Astrocyte of the hippocampus (primary cell): ENCODE data around the gene RNF212B.

ENCODE experiments used
- DNase-seq: peaks from one replicate; pipeline ENCODE4 v3.0.0; 2011; ENCODE audit warnings: low read depth, low spot score

The RNF212B gene

DNA sequence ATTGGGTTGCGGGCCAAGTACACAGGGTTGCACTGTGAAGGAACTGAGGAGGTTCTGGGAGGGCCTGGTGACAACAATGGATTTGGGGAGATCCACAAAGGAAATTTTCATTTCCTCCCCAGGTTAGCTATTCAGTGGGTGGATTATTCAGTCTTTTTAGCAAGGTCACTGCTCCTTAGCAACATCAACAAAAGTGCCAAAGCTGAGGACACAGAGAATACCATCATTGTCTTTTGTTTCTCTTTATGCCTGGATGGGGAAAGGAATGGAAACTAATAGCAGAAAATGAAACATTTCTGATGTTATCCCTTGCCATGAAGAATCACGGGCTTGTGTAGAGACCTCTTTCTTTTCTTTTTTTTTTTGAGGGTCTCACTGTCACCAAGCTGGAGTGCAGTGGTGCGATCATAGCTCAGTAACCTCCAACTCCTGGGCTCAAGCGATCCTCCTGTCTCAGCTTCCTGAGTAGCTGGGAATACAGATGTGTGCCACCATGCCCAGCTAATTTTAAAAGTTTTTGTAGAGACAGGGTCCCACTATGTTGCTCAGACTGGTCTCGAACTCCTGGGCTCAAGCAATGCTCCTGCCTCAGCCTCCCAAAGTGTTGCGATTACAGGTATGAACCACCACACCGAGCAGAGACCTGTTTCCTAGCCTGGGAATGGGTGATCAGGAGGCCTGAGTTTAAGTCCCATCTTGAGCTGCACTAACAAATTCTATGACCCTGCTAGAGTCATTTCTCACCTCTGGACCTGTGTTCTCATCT is 58.5 kb downstream of the RNF212B start:
- DNase-seq, result no peak

DNA sequence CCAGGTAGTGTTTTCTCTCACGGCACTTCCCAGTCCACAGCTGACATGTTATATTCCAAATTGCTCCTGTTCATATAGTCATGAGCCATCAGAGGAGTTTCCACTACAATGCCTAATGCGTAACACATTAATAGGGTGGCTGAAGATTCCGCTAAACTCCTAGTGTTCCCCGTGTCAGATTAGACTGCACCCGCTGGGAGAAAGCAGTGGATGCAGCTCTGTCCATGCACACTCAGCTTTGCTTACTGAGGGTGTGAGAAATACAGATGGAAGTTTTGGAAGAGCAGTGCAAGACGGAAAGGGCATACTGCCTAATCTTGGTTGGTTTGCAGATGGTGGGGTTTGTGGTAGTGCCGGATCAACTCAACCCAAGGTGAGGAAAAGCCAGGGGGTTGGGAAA is 59.4 kb downstream of the RNF212B start:
- DNase-seq, result no peak

DNA sequence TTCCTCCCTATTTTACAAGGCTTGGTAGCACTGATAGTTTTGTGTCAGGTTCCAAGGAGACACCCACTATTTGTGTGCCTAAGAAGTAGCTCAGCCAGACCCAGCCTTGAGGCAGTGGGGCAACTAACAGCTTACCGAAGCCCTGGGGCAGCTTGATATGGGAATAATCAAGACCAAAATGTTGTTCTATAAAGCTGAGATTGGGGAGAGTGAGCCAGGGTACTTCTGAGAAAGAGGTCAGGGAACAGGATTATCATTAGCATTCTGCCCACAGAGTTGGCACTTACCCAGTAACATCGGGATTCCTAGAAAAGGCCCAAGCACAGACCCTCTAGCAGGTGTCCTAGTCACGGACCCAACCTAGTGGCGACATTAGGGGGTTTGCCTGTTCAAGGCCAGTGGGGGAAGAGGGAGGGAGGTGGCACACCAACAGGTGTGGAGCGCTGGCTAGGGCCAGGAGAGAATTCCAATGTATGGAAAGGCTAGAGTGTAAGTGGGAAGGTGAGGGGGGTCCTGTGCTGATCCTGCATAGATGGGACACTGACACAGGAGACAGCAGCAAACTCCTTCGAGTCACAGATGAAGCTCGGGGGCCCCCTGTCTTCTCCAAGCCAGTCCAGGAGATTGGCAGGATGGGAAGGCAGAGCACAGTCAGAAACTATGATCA is 60.0 kb downstream of the RNF212B start:
- peak; percentile 15 for DNase-seq

DNA sequence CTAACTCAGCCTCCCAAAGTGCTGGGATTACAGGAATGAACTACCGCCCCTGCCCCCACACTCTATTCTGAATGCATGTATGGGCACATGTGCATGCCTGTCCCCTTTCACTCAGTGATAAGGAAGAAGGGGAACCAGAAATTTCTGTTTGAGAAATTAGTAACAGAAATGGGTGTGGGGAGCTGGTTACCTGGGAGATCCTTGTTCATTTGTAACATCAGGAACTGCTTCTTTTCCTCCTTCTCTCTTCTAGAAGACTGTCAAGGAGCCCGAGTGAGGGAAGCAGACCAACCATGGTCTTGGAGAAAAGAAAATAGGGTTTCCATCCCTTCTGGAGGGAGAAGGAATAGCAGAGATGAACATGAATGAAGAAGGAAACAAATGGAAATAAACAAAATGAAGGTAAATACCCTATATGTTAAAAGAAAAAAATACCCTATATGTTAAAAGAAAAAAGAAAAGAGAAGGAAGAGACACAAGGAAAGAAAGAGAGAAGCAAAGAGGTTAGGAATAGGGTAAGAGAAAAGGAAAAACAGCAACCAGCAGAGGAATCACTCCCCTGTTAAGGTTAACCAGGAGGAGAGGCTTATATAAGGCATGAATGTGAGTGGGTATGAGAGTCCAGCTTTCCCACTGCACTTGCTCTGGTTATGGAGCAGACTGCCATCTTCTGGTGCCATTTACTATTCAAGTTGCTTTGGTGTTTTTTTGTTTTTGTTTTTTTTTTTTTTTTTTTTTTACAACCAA is 61.6 kb downstream of the RNF212B start:
- peak; percentile 63 for DNase-seq

DNA sequence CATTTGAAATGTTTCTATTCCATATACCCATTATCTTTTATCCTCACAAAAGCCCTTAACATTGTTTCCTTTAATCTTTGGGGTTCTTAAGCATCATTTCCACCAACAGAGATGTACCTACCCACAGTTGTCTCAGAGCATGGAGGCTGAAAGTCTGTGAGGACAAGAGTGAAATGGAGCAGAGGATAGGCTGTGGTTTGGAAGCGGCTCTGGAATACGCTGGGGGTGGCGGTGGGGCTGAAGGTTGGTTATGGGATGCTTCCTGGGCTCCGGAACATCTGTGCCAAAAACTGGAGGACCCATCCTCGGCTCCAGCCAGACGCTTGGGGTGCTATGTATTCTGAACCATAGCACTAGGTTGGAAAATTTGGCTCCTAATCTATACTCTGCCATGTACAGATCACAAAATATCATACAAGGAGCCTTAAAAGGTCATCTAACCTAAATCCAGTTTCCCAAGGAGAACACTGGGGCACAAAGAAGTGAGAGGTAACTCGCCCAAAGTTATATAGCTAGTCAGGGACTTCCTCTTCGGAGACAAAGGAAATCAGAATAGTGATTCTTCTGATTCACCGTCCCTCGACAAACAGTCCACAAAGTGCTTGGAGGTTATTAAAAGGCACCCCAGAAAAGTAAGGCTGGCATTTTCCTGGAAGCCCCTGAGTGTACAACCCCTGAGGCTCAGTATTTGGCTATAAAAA is 62.4 kb downstream of the RNF212B start:
- no peak for DNase-seq

DNA sequence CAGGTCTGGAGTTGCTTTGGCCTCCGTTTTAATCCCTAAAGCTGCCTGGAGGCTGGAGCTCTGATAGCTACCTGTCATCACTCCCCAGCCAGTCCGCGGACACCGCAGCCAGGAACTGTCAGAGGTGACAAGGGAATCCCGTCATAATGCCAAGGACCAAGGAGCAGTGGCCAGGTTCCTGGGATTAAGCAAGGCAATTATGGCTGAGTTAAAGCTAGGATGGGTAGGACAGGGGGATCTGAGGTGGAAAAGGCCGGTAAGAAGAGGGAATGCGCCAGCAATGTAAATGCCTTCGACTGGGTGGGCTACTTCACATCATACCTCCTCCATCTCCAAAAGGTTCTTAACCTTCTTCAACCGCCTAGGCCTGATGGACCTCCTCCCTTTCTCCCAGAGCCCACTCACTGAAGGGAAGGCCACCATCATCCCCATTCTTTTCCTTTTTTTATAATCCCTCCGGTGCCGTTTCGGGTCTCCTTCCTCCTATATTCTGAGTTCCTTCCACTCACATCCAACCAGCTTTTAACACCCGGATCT is 63.0 kb downstream of the RNF212B start:
- peak; percentile 51 for DNase-seq

DNA sequence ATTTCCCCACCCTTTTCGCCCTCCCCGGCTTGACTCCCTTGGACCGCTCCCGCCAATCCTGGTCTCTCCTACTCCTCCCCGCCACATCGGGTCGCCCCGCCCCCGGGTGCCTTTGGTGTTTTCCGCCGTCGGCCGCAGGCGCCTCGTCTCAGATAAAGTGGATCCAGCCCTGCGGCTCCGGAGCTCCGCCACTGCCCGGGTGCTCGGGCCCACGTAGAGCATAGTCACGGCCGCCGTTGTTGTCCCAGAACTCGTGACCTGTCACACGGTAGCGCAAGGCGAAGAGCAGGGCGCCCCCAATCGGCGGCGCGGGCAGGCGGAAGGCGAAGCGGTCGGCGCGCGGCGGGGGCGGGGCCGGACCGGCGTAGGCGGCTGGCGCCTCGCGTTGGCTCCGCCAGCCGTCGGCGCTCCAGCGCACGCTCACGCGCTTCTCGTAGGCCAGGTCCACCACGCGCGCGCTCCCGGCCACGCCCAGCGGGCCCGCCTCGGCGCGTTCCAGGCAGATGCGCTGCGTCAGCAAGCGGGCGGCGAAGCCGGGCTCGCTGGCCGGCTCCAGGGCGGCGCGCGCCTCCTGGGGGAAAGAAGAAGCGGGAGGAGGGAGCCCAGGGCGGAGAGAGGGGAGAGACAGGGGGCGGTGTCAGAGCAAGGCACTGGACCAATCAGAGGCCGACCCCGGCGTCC is 63.7 kb downstream of the RNF212B start:
- peak; percentile 100 for DNase-seq

DNA sequence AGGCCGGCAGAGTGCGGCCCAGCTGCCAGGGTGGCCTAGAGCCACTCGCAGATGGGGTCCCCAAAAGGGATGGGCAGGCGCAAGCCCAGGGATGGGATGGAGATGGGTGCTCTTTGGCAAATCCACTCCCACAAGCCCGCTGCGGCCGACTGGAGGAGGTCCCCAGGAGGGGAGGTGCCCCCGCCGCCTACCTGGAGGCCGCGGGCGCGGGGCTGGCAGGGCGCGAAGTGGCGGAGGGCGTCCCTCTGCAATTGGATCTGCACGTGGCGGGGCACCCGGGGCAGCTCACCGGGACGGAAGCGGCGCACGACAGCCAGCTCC is 64.2 kb downstream of the RNF212B start:
- no peak for DNase-seq

DNA sequence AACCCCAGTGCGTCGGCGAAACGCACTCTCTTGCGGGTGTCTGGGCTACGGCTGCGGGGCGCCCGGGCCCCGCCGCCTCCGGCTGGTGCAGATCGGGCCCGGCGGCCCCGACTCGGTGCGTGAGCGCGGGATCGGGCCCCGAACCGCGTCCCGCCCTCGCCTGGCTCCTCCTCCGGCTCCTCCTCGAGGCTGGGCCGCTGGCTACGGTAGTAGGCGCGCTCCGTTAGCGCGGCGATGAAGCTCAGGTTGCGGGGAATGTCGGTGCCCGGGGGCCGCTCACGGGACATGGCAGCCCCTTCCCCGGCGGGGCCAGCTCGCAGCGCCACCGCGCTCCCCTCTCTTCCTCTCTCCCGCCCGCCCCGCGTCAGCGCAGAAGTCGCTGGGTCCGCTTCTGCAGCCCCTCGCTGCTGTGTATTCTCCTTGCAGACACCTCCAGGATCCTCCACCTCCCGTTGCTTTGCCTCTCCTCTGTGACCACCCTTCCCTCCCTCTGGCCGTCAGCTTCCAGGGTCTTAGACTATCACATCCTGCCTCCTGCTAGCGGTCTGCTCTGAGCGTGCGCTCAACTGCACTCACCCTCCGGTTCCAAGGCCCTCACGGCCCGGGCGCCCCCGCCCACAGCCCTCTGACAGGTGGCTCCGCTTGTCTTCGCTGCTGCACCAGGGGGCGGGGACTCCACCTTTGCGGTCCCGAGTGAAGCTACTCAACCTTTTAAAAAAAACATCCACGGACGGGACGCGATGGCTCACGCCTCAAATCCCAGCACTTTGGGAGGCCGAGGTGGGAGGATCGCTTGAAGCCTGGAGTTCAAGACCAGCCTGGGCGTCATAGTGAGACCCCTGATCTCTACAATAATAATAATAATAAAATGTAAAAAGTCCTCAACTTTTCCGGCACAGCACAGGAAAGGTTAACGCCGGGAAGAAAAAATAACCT is 64.8 kb downstream of the RNF212B start, which contains the start of gene PPP1R3E:
Gene PPP1R3E, minus strand, starts transcription at position 570 of the 936 bp plus-strand sequence. Its CDS starts 283 bp downstream, at position 287.
- DNase-seq, result peak; percentile 74

DNA sequence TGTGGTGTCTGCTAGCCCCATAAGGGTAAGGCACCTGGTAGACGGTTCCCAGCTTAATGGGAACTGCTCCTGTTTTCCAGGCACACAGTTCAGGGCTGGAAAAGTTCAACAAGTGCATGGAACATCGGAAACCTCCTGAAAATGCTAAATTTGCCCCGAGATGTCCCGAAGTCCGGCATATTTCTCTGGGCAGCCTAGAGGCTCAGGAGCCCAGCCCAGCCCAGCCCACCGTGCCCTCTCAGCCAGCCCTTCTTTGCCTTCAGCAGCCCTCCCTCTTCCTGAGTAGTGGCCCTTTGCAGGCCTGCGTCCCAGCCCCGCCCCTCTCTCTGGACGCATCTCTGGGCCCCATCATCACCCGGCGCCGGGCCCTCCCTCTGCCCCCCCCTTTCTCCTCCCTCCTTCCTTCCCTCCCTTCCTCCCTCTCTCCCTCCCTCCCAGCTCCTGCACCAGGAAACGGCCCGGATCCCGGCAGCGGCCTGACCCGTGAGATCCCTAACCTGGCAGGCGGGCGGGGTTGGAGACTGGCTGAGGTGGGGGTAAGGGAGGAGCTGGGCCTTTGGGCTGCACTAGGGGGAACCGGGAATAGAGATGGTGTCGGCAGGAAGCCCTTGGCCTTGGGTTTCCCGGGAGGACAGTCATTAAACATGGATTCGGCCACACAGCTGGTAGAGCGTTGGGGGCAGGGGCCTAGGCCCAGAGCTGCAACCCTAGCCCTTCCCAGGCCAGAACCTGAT is 68.8 kb downstream of the RNF212B start, which contains the start of gene BCL2L2:
Gene BCL2L2, plus strand, starts transcription at position 422 of the 734 bp plus-strand sequence. CDS start 935 bp downstream, outside the sequence.
- DNase-seq, result peak; percentile 96

DNA sequence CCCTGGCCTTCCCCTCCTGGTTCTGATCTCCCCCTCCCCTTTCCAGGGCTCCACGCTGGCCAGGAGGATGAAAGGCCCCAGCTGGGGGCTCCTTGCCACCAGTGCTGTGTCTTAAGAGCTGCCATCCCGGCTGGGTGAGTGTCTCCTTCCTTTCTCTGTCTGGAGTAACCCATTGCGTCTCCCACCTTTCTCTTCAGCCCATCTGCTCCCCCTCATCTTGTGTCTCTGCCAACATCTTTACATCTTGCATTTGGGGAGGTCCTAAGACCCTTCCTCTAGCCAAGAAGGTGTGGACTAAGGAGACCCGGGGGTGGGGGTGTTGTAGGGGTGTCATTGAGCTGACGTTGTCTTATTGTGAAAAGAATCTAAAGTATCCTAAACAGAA is 69.4 kb downstream of the RNF212B start:
- DNase-seq, result no peak

DNA sequence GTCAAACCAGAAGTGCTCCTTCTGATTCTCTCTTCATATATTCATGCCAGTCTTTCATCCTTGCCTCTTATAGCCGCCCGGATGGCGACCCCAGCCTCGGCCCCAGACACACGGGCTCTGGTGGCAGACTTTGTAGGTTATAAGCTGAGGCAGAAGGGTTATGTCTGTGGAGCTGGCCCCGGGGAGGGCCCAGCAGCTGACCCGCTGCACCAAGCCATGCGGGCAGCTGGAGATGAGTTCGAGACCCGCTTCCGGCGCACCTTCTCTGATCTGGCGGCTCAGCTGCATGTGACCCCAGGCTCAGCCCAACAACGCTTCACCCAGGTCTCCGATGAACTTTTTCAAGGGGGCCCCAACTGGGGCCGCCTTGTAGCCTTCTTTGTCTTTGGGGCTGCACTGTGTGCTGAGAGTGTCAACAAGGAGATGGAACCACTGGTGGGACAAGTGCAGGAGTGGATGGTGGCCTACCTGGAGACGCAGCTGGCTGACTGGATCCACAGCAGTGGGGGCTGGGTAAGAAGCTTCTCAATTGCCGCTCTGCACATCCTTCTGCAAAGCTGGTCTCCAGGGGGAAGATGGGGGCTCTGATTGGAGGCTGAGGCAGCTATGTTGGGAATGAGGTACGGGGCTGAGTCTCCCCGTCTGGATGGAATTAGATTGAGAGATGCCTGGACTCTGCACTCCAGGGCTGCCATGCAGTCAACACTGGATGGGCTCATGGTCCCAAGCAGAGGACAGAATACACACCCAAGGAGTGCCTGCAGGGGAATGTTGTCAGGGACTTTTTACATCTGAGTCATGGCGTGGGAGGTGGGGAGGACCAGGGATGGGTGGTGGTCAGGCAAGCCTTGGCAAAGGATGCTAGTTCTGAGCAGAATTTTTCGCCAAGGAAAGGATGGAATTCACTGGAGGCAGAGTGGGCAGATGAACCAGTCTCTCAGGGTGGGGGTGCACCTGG is 70.2 kb downstream of the RNF212B start:
- DNase-seq, result peak; percentile 38

DNA sequence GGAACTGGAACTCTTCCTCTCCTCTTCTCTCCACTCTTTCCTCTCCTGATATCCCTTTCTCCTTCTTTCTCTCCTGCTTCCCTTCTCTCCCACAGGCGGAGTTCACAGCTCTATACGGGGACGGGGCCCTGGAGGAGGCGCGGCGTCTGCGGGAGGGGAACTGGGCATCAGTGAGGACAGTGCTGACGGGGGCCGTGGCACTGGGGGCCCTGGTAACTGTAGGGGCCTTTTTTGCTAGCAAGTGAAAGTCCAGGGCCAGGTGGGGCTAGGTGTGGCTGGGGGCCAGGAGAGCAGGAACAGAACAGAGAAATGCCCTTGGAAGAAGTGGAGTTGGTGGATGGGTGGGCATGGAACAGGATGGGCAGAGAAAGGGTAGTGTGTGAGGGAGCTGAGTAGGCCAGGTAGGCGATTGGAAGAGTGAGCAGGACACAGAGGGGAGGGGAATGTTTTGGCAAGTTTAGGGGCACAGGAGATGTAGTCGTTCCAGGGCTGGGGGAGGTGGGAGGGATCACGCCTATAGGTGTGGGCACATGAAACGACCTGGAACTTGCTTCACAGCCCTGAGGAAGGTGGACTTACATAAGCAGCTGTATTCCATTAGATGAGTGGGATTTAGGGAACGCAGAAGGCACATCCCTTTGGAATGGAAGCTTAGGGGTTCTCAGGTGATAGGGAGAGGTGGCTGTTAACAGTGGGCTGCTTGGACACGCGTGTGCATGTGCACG is 71.1 kb downstream of the RNF212B start:
- no peak for DNase-seq

DNA sequence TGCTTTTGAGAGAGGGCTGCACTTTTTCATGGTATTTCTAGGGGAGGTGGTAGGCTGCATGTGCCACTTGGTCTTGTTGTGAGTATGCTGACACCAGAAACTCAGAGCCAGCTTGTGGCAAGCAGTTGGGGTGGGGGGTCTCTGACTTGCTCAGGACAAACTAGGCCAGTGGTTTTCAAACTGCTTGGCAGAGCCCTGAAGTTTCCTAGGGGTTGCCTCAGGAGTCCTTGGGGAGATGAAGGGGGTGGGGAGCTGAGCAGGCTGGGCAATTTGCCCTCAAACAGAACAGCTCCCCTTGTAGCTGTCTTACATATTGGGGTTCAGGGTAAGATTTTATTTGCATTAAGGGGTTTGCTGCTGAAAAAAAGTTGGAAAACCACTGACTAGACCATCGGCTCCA is 72.8 kb downstream of the RNF212B start:
- DNase-seq, result no peak

DNA sequence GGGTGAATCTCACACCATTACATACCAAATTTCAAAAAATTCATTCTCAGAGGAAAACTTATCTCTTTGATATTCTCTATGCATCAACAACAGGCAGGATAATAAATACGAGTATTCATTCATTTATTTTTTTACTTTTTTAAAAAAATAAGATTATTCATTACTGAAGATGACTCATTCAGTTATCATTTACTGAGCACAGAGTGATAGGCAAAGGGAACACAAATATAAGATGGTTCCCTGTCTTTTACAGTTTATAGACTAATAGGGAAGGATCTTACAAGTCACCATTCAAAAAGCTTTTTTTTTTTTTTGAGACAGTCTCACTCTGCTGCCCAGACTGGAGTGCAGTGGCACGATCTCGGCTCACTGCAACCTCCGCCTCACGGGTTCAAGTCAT is 78.6 kb downstream of the RNF212B start:
- no peak for DNase-seq

DNA sequence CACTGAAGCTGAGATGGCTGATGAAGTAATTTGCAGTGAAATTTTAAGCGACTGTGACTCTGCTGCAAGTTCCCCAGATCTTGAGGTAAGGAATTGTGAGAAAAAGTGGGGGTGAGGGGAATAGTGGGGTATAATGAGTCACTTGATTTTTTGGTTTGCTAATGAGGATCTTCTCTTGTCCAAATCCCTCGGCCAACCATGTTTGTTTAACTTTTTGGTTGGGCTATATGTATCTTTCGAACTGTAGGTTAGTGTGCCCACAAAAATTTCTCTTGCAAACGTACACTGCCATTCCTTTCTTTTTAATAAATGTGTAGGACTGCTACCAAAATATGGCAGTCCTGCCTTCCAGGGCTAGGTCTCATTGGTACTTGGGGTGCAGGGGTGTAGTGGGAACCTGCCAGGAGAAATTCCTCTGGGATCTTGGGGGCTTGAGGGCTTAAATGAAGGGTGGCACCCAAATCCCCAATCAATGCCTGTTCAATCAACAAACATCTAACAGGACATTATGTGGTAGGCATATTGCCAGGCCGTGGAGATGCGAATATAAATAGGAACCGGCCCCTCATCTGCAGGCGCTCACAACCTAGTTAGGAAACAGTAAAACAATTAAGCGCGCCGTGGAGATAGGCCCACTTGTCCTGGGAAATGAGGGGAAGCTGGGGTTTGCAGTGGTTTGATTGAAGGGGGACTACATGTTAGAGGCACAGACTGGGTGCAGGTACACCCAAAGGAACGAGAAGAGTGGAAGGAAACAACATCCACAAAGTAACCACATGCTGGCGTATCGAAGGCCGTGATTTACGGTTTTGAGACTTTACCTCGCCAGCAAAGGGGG is 82.2 kb downstream of the RNF212B start:
- DNase-seq, result no peak
